Immature natural killer cell (primary cell): ENCODE data around the gene ITIH2. TPM values are rescaled to one million over a fixed set of nuclear protein-coding genes. Genes with fewer than 3 reads are reported as not detected.
"Not testable (repeated sequence)": the region's sequence is repeated elsewhere in the genome, so short reads cannot be mapped to it uniquely, and the experiment has no call there.

Source experiments
- DNase-seq, 3 donors: peaks; one replicate each; pipeline ENCODE4 v3.0.0; 2022; ENCODE audit warnings: mixed read lengths in 1 of 3
- H3K27ac Mint-ChIP-seq, 6 donors: one replicate each; pipeline ENCODE4 v1.8.0; 2020; ENCODE audit warnings: mixed read lengths in 6 of 6, mild to moderate bottlenecking in 5 of 6, inconsistent platforms in 4 of 6, moderate library complexity in 3 of 6
- H3K27me3 Mint-ChIP-seq, 3 donors: one replicate each; pipeline ENCODE4 v1.8.0; 2020 to 2021; ENCODE audit warnings: low read depth in 3 of 3, mild to moderate bottlenecking in 3 of 3, mixed read lengths in 3 of 3, moderate library complexity in 3 of 3, inconsistent platforms in 1 of 3
- H3K36me3 Mint-ChIP-seq, 3 donors: one replicate each; pipeline ENCODE4 v1.8.0; 2020; ENCODE audit warnings: mixed read lengths in 3 of 3, inconsistent platforms in 2 of 3, mild to moderate bottlenecking in 2 of 3
- H3K4me1 Mint-ChIP-seq, 2 donors: one replicate each; pipeline ENCODE4 v1.8.0; 2020; ENCODE audit warnings: inconsistent platforms in 2 of 2, mild to moderate bottlenecking in 2 of 2, mixed read lengths in 2 of 2, moderate library complexity in 1 of 2
- H3K4me3 Mint-ChIP-seq, 5 donors: one replicate each; pipeline ENCODE4 v1.8.0; 2020; ENCODE audit warnings: mild to moderate bottlenecking in 5 of 5, mixed read lengths in 5 of 5, inconsistent platforms in 3 of 5, moderate library complexity in 3 of 5
- H3K9me3 Mint-ChIP-seq, 6 donors: one replicate each; pipeline ENCODE4 v1.8.0; 2020; ENCODE audit warnings: mild to moderate bottlenecking in 6 of 6, mixed read lengths in 6 of 6, inconsistent platforms in 4 of 6, moderate library complexity in 3 of 6
- polyA plus RNA-seq, 3 donors: library from polyadenylated mRNA; unstranded; fragments of 300-500 nt; fragmentation: Illumina TruSeq; gene quantifications; one replicate each; pipeline ENCODE4 v1.2.3, GENCODE V29; 2021

The ITIH2 gene
- under 1 TPM in 1 of 3 donors, not detected in 2; 0.13 TPM for polyA plus RNA-seq

GRCh38 chr10:7703140-7703539, at the start of gene ITIH2:
ITIH2 (plus strand) TSS chr10:7703316; CDS start chr10:7703435, 119 bp downstream.
- Mint-ChIP-seq H3K27ac (no peak within 1 kb of the TSS), H3K9me3 (no peaks in the 10 kb centered on the region), H3K36me3 (no peaks in the 10 kb centered on the region), H3K4me1 (no peaks in the 10 kb centered on the region), H3K27me3 (peaks cover 6 to 22% (median 11%) of the 10 kb centered on the region in 3 donors), H3K4me3 (no peak within 1 kb of the TSS)
- no peak for DNase-seq

- H3K27me3 Mint-ChIP-seq = peaks cover 0 to 17% (median 4%) of the 10 kb centered on the region in 3 donors
- not testable (repeated sequence) for H3K36me3 Mint-ChIP-seq
Observed at GRCh38 chr10:7657079-7657478, 46.0 kb upstream of the ITIH2 start.

GRCh38 chr10:7657552-7657951, 45.6 kb upstream of the ITIH2 start:
- no peak for DNase-seq
- Mint-ChIP-seq H3K4me3 (no peak overlapping the region), H3K4me1 (no peaks in the 10 kb centered on the region), H3K27ac (no peak overlapping the region), H3K36me3 (no peaks in the 10 kb centered on the region), H3K27me3 (peaks cover under 1 to 17% (median 4%) of the 10 kb centered on the region in 3 donors), H3K9me3 (no peaks in the 10 kb centered on the region)

More at GRCh38 chr10:7657079-7657478, 46.0 kb upstream of the ITIH2 start:
- H3K4me1 Mint-ChIP-seq, DNase-seq, H3K27ac Mint-ChIP-seq, H3K9me3 Mint-ChIP-seq, H3K4me3 Mint-ChIP-seq: not testable (repeated sequence)

GRCh38 chr10:7659560-7659959, 43.6 kb upstream of the ITIH2 start:
- H3K27me3 Mint-ChIP-seq = peaks cover 2 to 19% (median 13%) of the 10 kb centered on the region in 3 donors
- no peaks in the 10 kb centered on the region for H3K36me3 Mint-ChIP-seq
- no peak overlapping the region for H3K4me3 Mint-ChIP-seq
- H3K9me3 Mint-ChIP-seq = no peaks in the 10 kb centered on the region
- no peak for DNase-seq
- no peaks in the 10 kb centered on the region for H3K4me1 Mint-ChIP-seq
- no peak overlapping the region for H3K27ac Mint-ChIP-seq

DNA sequence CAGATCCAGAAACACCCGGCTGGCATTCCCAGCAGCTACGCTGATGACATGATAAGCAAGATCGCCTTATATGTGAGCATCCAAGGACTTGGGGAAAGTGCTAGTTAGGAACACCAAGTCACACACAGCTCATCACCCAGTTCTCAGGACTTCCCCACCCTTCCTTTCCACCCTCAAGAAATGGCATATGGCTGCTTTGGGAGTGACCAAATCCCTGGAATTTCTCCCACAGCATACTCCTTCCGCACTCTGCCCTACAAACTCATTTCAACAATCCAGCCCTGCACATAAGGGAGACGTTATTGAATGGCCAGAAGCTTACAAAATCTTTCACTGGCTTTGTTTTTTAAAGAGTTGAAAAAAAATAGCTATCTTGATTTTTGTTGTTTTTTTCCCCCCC, 40.6 kb upstream of the ITIH2 start:
- Mint-ChIP-seq H3K4me3 (no peak overlapping the region), H3K4me1 (peaks cover 10 to 13% of the 10 kb centered on the region in 2 donors), H3K27me3 (peaks cover 8 to 34% (median 27%) of the 10 kb centered on the region in 3 donors), H3K9me3 (no peaks in the 10 kb centered on the region), H3K36me3 (no peaks in the 10 kb centered on the region), H3K27ac (no peak overlapping the region)
- DNase-seq = no peak

DNA sequence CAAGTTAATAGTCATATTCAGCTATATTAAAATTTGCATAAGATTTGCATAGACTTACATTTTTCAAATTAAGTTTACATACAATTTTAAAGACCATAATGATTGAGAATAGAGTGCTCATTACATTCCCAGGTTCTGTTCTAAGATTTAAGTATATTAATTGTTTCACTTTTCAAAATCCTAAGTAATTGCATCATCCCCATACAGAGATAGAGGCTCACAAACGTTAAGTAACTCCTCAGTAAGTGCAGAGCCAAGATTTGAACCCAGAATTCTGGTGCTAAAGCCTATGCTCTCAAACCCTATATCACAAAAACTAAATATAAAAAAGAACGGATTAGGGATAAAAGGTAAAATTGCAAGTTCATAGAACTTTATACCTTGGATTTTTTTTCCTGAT, 38.4 kb upstream of the ITIH2 start:
- H3K4me1 Mint-ChIP-seq = peaks cover 15 to 22% of the 10 kb centered on the region in 2 donors
- no peaks in the 10 kb centered on the region for H3K36me3 Mint-ChIP-seq
- no peaks in the 10 kb centered on the region for H3K9me3 Mint-ChIP-seq
- DNase-seq = no peak
- H3K4me3 Mint-ChIP-seq = no peak overlapping the region
- H3K27ac Mint-ChIP-seq = no peak overlapping the region
- H3K27me3 Mint-ChIP-seq = peaks cover 9 to 41% (median 31%) of the 10 kb centered on the region in 3 donors

DNA sequence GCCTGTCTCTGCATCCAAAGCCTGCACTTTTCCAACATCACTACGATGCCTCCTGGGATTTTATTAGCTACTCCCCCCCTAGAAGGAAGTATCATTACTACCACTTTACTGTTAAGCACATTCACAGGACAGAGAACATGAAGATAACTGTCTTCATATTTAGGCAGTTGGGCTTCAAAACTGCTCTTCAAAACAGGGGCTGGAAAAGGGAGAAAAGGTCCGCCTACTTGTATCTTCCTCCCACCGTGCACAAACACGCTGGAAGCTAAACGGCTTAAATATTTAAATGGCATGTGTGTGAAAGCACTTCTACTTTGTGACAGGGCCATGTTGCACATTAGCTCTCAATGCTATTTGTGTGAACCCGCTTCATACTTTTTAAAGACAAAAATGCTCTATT, 37.3 kb upstream of the ITIH2 start:
- DNase-seq = no peak
- H3K9me3 Mint-ChIP-seq = no peaks in the 10 kb centered on the region
- no peak overlapping the region for H3K27ac Mint-ChIP-seq
- no peaks in the 10 kb centered on the region for H3K36me3 Mint-ChIP-seq
- H3K4me3 Mint-ChIP-seq = peak overlapping the region; percentile 61 to 75 (median 74)
- H3K27me3 Mint-ChIP-seq = peaks cover 9 to 40% (median 32%) of the 10 kb centered on the region in 3 donors
- H3K4me1 Mint-ChIP-seq = peaks cover 15 to 22% of the 10 kb centered on the region in 2 donors

- H3K36me3 Mint-ChIP-seq = no peaks in the 10 kb centered on the region
- H3K27me3 Mint-ChIP-seq = peaks cover 9 to 39% (median 31%) of the 10 kb centered on the region in 3 donors
- H3K4me1 Mint-ChIP-seq = peaks cover 15 to 22% of the 10 kb centered on the region in 2 donors
- DNase-seq = no peak
- peak within 1 kb of the TSS; percentile 61 to 80 (median 75) for H3K4me3 Mint-ChIP-seq
- no peak within 1 kb of the TSS for H3K27ac Mint-ChIP-seq
- no peaks in the 10 kb centered on the region for H3K9me3 Mint-ChIP-seq
Observed at GRCh38 chr10:7666253-7667023, 36.7 kb upstream of the ITIH2 start, which contains the start of gene ITIH5. ITIH5 (minus strand) TSS chr10:7666966; CDS start chr10:7666892, 74 bp downstream.

- Mint-ChIP-seq H3K27me3 (peaks cover 10 to 39% (median 34%) of the 10 kb centered on the region in 3 donors), H3K27ac (no peak overlapping the region), H3K4me3 (peak overlapping the region; percentile 61 to 80 (median 67)), H3K36me3 (no peaks in the 10 kb centered on the region), H3K9me3 (no peaks in the 10 kb centered on the region), H3K4me1 (peaks cover 15 to 22% of the 10 kb centered on the region in 2 donors)
- DNase-seq = no peak
Observed at GRCh38 chr10:7667262-7668141, 35.6 kb upstream of the ITIH2 start.

- H3K36me3 Mint-ChIP-seq = no peaks in the 10 kb centered on the region
- H3K4me3 Mint-ChIP-seq = no peak overlapping the region
- peaks cover 8 to 34% (median 25%) of the 10 kb centered on the region in 3 donors for H3K27me3 Mint-ChIP-seq
- no peak for DNase-seq
- H3K4me1 Mint-ChIP-seq = peaks cover 15 to 22% of the 10 kb centered on the region in 2 donors
- no peaks in the 10 kb centered on the region for H3K9me3 Mint-ChIP-seq
- H3K27ac Mint-ChIP-seq = no peak overlapping the region
Observed at GRCh38 chr10:7670157-7670556, 33.0 kb upstream of the ITIH2 start.

- DNase-seq = no peak
Observed at GRCh38 chr10:7672341-7673134, 30.6 kb upstream of the ITIH2 start.

GRCh38 chr10:7679256-7679655, 23.9 kb upstream of the ITIH2 start:
- Mint-ChIP-seq H3K9me3 (peaks cover 0 to 10% (median 0%) of the 10 kb centered on the region in 6 donors), H3K4me1 (no peaks in the 10 kb centered on the region), H3K36me3 (no peaks in the 10 kb centered on the region), H3K4me3 (no peak overlapping the region), H3K27me3 (peaks cover 2 to 23% (median 8%) of the 10 kb centered on the region in 3 donors), H3K27ac (no peak overlapping the region)
- no peak for DNase-seq

More at GRCh38 chr10:7672341-7673134, 30.6 kb upstream of the ITIH2 start:
- H3K27me3 Mint-ChIP-seq = peaks cover 5 to 29% (median 14%) of the 10 kb centered on the region in 3 donors
- H3K36me3 Mint-ChIP-seq = no peaks in the 10 kb centered on the region
- no peak overlapping the region for H3K4me3 Mint-ChIP-seq
- no peak overlapping the region for H3K27ac Mint-ChIP-seq
- H3K4me1 Mint-ChIP-seq = peaks cover 5 to 9% of the 10 kb centered on the region in 2 donors
- no peaks in the 10 kb centered on the region for H3K9me3 Mint-ChIP-seq

DNA sequence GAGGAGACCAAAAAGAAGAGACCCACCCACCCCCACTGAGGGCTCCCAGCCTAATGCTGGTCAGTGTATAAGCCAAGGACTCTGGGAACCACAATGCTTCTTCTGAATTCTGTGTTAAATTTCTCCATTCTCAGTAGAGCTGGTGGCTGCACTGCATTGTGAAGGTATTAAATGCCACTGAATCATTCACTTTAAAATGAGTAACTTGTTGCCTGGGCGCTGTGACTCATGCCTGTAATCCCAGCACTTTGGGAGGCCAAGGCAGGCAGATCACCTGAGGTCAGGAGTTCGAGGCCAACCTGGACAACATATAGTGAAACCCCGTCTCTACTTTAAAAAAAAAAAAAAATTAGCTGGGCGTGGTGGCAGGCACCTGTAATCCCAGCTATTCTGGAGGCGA, 23.0 kb upstream of the ITIH2 start:
- not testable (repeated sequence) for H3K4me3 Mint-ChIP-seq, H3K4me1 Mint-ChIP-seq, DNase-seq, H3K36me3 Mint-ChIP-seq, H3K27ac Mint-ChIP-seq
- peaks cover 0 to 10% (median 0%) of the 10 kb centered on the region in 6 donors for H3K9me3 Mint-ChIP-seq
- H3K27me3 Mint-ChIP-seq = peaks cover 2 to 28% (median 8%) of the 10 kb centered on the region in 3 donors
